HEK293T (cell line): ENCODE measurements around the gene EVPL.

Source experiments
- FOXA1 ChIP-seq: fragments of 450-650 bp; IDR thresholded peaks from 2 replicates; pipeline ENCODE4 v1.6.1; 2016; ENCODE audit warnings: mild to moderate bottlenecking
- FOXK2 ChIP-seq: fragments of 450-650 bp; IDR thresholded peaks from 2 replicates; pipeline ENCODE4 v1.6.1; 2016; ENCODE audit warnings: mild to moderate bottlenecking
- NFRKB ChIP-seq: fragments of 450-650 bp; IDR thresholded peaks from 2 replicates; pipeline ENCODE4 v1.6.1; 2016; ENCODE audit warnings: mild to moderate bottlenecking, moderate library complexity

- TF ChIP-seq NFRKB: no peak
- TF ChIP-seq FOXK2: no peak
- TF ChIP-seq FOXA1: no peak
Observed at GRCh38 chr17:75985986-75986385, 41.1 kb downstream of the EVPL start.
